PC-3 (cell line): Measurements from ENCODE around the gene SLC25A48. TPM values are rescaled to one million over a fixed set of nuclear protein-coding genes. Genes with fewer than 3 reads are reported as not detected.
A peak's percentile ranks its signal among the peaks of the same experiment; 100 is the strongest.

Experiments used
- ATAC-seq: fragments of 200-7000 bp; cut with Tn5 transposase; 2 replicates; pipeline ENCODE4 v1.9.1; 2020; ENCODE audit warnings: mild to moderate bottlenecking, moderate library complexity
- BruUV-seq: library from RNA; stranded (reverse); fragments of 400-500 nt; replicated peaks from 2 replicates; lab custom pipeline; 2021; lab: Mats Ljungman, UMichigan
- CTCF ChIA-PET: fragments of 300-600 bp; sonication (Branson Sonifier 250); formaldehyde crosslinking; loops from one replicate; lab custom pipeline; 2022; ENCODE audit warnings: antibody characterized with exemption; lab: Charles Lee
- POLR2A ChIA-PET: fragments of 300-600 bp; sonication (Branson Sonifier 250); formaldehyde crosslinking; loops from one replicate; lab custom pipeline; 2022; ENCODE audit warnings: antibody characterized with exemption; ENCODE audit not compliant: unreplicated experiment; lab: Charles Lee
- DNase-seq: peaks from one replicate; pipeline ENCODE4 v3.0.0-alpha.2; 2015
- H2AFZ ChIP-seq: fragments of 300-600 bp; sonication (generic); 2 replicates; pipeline ENCODE4 v1.6.0; 2016; ENCODE audit warnings: antibody characterized with exemption, low read length
- H3F3A ChIP-seq: fragments of 300-600 bp; sonication (generic); one replicate; pipeline ENCODE4 v1.6.0; 2017; ENCODE audit warnings: antibody characterized with exemption, low read length, control low read depth, mild to moderate bottlenecking; ENCODE audit not compliant: unreplicated experiment
- H3K27ac ChIP-seq: fragments of 300-600 bp; sonication (generic); 2 replicates; pipeline ENCODE4 v1.5.1; 2016; ENCODE audit warnings: mild to moderate bottlenecking, low read length
- H3K27me3 ChIP-seq: fragments of 300-600 bp; sonication (generic); 2 replicates; pipeline ENCODE4 v1.6.1; 2016; ENCODE audit warnings: low read length, mixed read lengths
- H3K36me3 ChIP-seq: fragments of 300-600 bp; sonication (generic); 2 replicates; pipeline ENCODE4 v1.6.1; 2016; ENCODE audit warnings: low read depth, mixed run types, low read length, mixed read lengths
- H3K4me1 ChIP-seq: fragments of 300-600 bp; sonication (generic); 2 replicates; pipeline ENCODE4 v1.5.1; 2016; ENCODE audit warnings: low read length; ENCODE audit not compliant: insufficient read depth
- H3K4me2 ChIP-seq: fragments of 300-600 bp; sonication (generic); 2 replicates; pipeline ENCODE4 v1.6.0; 2016; ENCODE audit warnings: low read length
- H3K4me3 ChIP-seq: fragments of 300-600 bp; sonication (generic); 2 replicates; pipeline ENCODE4 v1.5.1; 2016; ENCODE audit warnings: mild to moderate bottlenecking, low read length, mixed read lengths
- H3K79me2 ChIP-seq: fragments of 300-600 bp; sonication (generic); 2 replicates; pipeline ENCODE4 v1.6.1; 2017; ENCODE audit warnings: low read length, mixed read lengths
- H3K9ac ChIP-seq: fragments of 300-600 bp; sonication (generic); 2 replicates; pipeline ENCODE4 v1.6.0; 2016; ENCODE audit warnings: mild to moderate bottlenecking, low read length
- H3K9me2 ChIP-seq: fragments of 300-600 bp; sonication (generic); replicated peaks from 2 replicates; pipeline ENCODE4 v1.6.1; 2016; ENCODE audit warnings: mixed run types, low read length, mixed read lengths
- H3K9me3 ChIP-seq: fragments of 300-600 bp; sonication (generic); 2 replicates; pipeline ENCODE4 v1.6.1; 2016; ENCODE audit warnings: low read length, mixed read lengths
- H4K20me1 ChIP-seq: fragments of 300-600 bp; sonication (generic); 2 replicates; pipeline ENCODE4 v1.6.1; 2016; ENCODE audit warnings: low read length, mixed read lengths
- CTCF ChIP-seq: fragments of 300-600 bp; sonication (generic); conservative IDR thresholded peaks from 2 replicates; pipeline ENCODE4 v1.5.1; 2017; ENCODE audit warnings: antibody characterized with exemption, low read depth, mild to moderate bottlenecking, low read length
- EZH2 ChIP-seq: fragments of 300-600 bp; sonication (generic); IDR thresholded peaks from one replicate; pipeline ENCODE4 v1.6.1; 2017; ENCODE audit warnings: antibody characterized with exemption, mild to moderate bottlenecking, low read length; ENCODE audit not compliant: unreplicated experiment
- EZH2phosphoT487 ChIP-seq: fragments of 300-600 bp; sonication (generic); IDR thresholded peaks from 2 replicates; pipeline ENCODE4 v1.6.1; 2018; ENCODE audit warnings: mild to moderate bottlenecking, antibody characterized with exemption, low read length, borderline replicate concordance
- intact Hi-C: fragments of 100-400 bp; cut with micrococcal nuclease; formaldehyde crosslinking; loops from 2 replicates; pipeline ENCODE4 v1.9.0; 2023
- total RNA-seq: library from RNA; depleted of rRNA; stranded (reverse); fragments of >200 nt; gene quantifications from 2 replicates; pipeline ENCODE4 v1.2.3, GENCODE V29; 2014

Gene SLC25A48
- total RNA-seq, 1 experiment from 2014 or later: not detected

DNA sequence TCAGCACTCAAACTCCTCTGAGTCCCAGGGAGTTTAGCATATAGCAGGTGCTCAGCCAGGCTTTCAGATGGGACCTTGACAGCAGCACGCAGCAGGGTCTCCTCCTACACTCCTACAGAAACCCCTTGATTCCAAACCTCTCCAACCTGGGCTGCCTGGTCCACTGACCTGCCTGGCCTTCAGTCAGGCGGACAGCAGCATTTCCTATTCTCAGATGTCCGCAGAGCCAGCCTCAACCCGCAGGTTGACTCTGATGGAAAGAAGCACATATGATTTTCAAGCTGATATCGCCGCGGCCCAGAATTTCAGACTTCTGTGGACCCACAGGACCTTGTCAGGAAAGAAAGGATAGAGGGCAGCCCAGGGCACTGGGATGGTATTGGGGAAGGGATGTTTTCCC is 5.3 kb upstream of the SLC25A48 start:
- POLR2A ChIA-PET: no interaction called here
- Histone ChIP-seq H3K4me1 (no peaks in the 10 kb centered on the region), H3K4me2 (no peak overlapping the region), H3K27me3 (peaks cover 20% of the 10 kb centered on the region), H3K9me3 (no peaks in the 10 kb centered on the region), H3K4me3 (no peak overlapping the region), H3K9me2 (no peaks in the 10 kb centered on the region), H3F3A (no peaks in the 10 kb centered on the region), H3K27ac (no peak overlapping the region), H4K20me1 (no peaks in the 10 kb centered on the region), H3K9ac (no peak overlapping the region), H3K79me2 (no peaks in the 10 kb centered on the region), H2AFZ (no peak overlapping the region), H3K36me3 (no peaks in the 10 kb centered on the region)
- no peak for DNase-seq
- TF ChIP-seq EZH2 (no peak), CTCF (no peak), EZH2phosphoT487 (no peak)
- ATAC-seq: no peak
- intact Hi-C loops: loop anchor here (10.0 kb wide), 1 partner anchor 264 kb away; no protein-coding TSS in a partner anchor
- CTCF ChIA-PET: no interaction called here
- no TSS peak for BruUV-seq

DNA sequence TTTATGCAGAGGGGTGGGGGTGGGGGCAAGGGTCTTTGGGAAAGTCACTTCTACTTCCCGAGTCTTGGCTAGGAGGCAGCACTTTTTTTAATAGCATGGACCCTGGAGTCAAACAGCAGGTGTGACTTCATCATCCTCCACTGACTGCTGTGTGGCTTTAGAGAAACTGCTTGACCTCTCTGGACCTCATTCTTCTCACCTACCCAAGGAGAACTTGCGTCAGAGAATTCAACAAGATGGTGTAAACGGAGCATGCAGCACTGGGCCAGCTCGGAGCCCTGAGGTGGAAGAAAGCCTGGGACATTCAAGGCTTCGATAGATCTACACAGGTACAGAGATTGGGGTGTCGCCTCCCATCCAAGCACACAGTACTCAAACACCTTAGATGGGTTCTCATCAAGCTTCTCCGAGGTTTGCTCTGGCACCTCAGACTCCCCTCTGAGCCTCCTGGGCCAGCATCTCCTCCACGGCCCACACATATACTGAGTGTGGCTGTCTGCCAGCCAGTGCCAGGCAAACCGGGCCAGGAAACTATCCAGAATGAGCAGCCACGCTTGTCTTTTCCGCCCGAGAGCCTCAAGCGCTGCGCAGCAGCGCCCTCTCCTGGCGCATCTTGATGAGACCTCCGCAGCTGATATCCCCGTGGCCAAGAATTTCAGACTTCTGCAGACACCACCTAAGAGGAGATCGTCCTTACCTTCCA is 4.6 kb upstream of the SLC25A48 start:
- peak; percentile 68 for DNase-seq
- intact Hi-C loops: loop anchor here (10.0 kb wide), 2 partner anchors 265 to 375 kb away; partner anchors contain the start of gene TIFAB
- ATAC-seq: peak; percentile 55; the same call in 1 of the 2 replicates
- TF ChIP-seq CTCF (peak; percentile 82), EZH2phosphoT487 (no peak), EZH2 (no peak)
- H2AFZ ChIP-seq: no peak overlapping the region
- no peak overlapping the region for H3K27ac ChIP-seq
- peaks cover 23% of the 10 kb centered on the region for H3K27me3 ChIP-seq
- no peak overlapping the region for H3K9ac ChIP-seq
- no peaks in the 10 kb centered on the region for H4K20me1 ChIP-seq
- no peak overlapping the region for H3K4me2 ChIP-seq
- BruUV-seq: no TSS peak
- no peaks in the 10 kb centered on the region for H3K36me3 ChIP-seq
- H3K79me2 ChIP-seq: no peaks in the 10 kb centered on the region
- H3K4me1 ChIP-seq: no peaks in the 10 kb centered on the region
- no peaks in the 10 kb centered on the region for H3K9me3 ChIP-seq
- no peaks in the 10 kb centered on the region for H3K9me2 ChIP-seq
- ChIA-PET POLR2A (no interaction called here), CTCF (no interaction called here)
- H3F3A ChIP-seq: no peaks in the 10 kb centered on the region
- H3K4me3 ChIP-seq: no peak overlapping the region

- no peak overlapping the region for H3K9ac ChIP-seq
- H3K27ac ChIP-seq: no peak overlapping the region
- H3K4me3 ChIP-seq: no peak overlapping the region
- no peaks in the 10 kb centered on the region for H3K9me3 ChIP-seq
- intact Hi-C loops: loop anchor here (10.0 kb wide), 1 partner anchor 376 kb away; the partner anchor contains the start of gene TIFAB
- DNase-seq (no peak), ATAC-seq (no peak)
- CTCF ChIA-PET: no interaction called here
- no peak overlapping the region for H3K4me2 ChIP-seq
- peaks cover 27% of the 10 kb centered on the region for H3K27me3 ChIP-seq
- no peaks in the 10 kb centered on the region for H3K79me2 ChIP-seq
- H3K4me1 ChIP-seq: no peaks in the 10 kb centered on the region
- no peaks in the 10 kb centered on the region for H4K20me1 ChIP-seq
- H3K9me2 ChIP-seq: no peaks in the 10 kb centered on the region
- no peak for TF ChIP-seq CTCF
- no peak for TF ChIP-seq EZH2
- no peak for TF ChIP-seq EZH2phosphoT487
- POLR2A ChIA-PET: no interaction called here
- H3F3A ChIP-seq: no peaks in the 10 kb centered on the region
- no peaks in the 10 kb centered on the region for H3K36me3 ChIP-seq
- no peak overlapping the region for H2AFZ ChIP-seq
- no TSS peak for BruUV-seq
Observed at GRCh38 chr5:135830384-135830700, 4.1 kb upstream of the SLC25A48 start.
